Frontal cortex (tissue), 4 donors: ENCODE measurements around the gene CD81. TPM values are rescaled to one million over a fixed set of nuclear protein-coding genes. Genes with fewer than 3 reads are reported as not detected.

ENCODE experiments used
- DNase-seq, 2 donors: peaks; one replicate each; pipeline ENCODE4 v3.0.0; 2012; ENCODE audit warnings: low spot score in 2 of 2
- FAIRE-seq: peaks from 2 replicates; lab custom pipeline; 2012; peaks lifted over from hg19 to GRCh38; lab: Jason Lieb, UNC
- total RNA-seq: library from RNA; depleted of rRNA; stranded (reverse); fragments of >200 nt; gene quantifications from one replicate; pipeline ENCODE4 v1.2.3, GENCODE V29; 2014
- donor health status: control.
- donor health status: control.
- donor health status: control.

CD81 gene
- total RNA-seq, 1 donor from 2014 or later, result 67.7 TPM

- no peak for FAIRE-seq
- peak; percentile 62 to 74 for DNase-seq
Measured at GRCh38 chr11:2428322-2428795, 51.2 kb downstream of the CD81 start.

- DNase-seq (no peak), FAIRE-seq (no peak)
Measured at GRCh38 chr11:2431395-2431794, 54.3 kb downstream of the CD81 start.

GRCh38 chr11:2432171-2432621 is 55.1 kb downstream of the CD81 start:
- no peak for FAIRE-seq

GRCh38 chr11:2432628-2433071 is 55.5 kb downstream of the CD81 start:
- no peak for DNase-seq
- no peak for FAIRE-seq

More at GRCh38 chr11:2432171-2432621, 55.1 kb downstream of the CD81 start:
- DNase-seq, result no peak

- FAIRE-seq, result no peak
- no peak for DNase-seq
Measured at GRCh38 chr11:2433106-2433925, 56.2 kb downstream of the CD81 start.

- no peak for FAIRE-seq
Measured at GRCh38 chr11:2434008-2434407, 56.9 kb downstream of the CD81 start.

GRCh38 chr11:2434506-2435255 is 57.6 kb downstream of the CD81 start:
- no peak for DNase-seq
- FAIRE-seq, result no peak

More at GRCh38 chr11:2434008-2434407, 56.9 kb downstream of the CD81 start:
- no peak for DNase-seq

GRCh38 chr11:2435288-2436012 is 58.3 kb downstream of the CD81 start:
- FAIRE-seq (no peak), DNase-seq (no peak)

GRCh38 chr11:2436013-2436520 is 59.0 kb downstream of the CD81 start:
- DNase-seq, result no peak
- FAIRE-seq, result no peak

GRCh38 chr11:2436521-2437031 is 59.5 kb downstream of the CD81 start:
- DNase-seq (no peak), FAIRE-seq (no peak)

GRCh38 chr11:2437516-2437915 is 60.4 kb downstream of the CD81 start:
- no peak for FAIRE-seq

GRCh38 chr11:2439820-2440219 is 62.7 kb downstream of the CD81 start:
- FAIRE-seq, result no peak

More at GRCh38 chr11:2437516-2437915, 60.4 kb downstream of the CD81 start:
- DNase-seq, result no peak

GRCh38 chr11:2440646-2441045 is 63.5 kb downstream of the CD81 start:
- no peak for DNase-seq

More at GRCh38 chr11:2439820-2440219, 62.7 kb downstream of the CD81 start:
- DNase-seq, result no peak

GRCh38 chr11:2441171-2441570 is 64.1 kb downstream of the CD81 start:
- FAIRE-seq, result no peak
- DNase-seq, result no peak

More at GRCh38 chr11:2440646-2441045, 63.5 kb downstream of the CD81 start:
- no peak for FAIRE-seq

- DNase-seq (no peak), FAIRE-seq (no peak)
Measured at GRCh38 chr11:2442589-2442988, 65.5 kb downstream of the CD81 start.

GRCh38 chr11:2443406-2443805 is 66.3 kb downstream of the CD81 start:
- no peak for DNase-seq
- no peak for FAIRE-seq

GRCh38 chr11:2443881-2444820 is 67.0 kb downstream of the CD81 start, which contains the start of gene TRPM5:
TRPM5 (minus strand) TSS chr11:2444514; CDS start chr11:2423036, 21,478 bp downstream.
- FAIRE-seq (no peak), DNase-seq (no peak)
